Erythroblast (primary cell): Measurements from ENCODE around the gene SIGLEC7.

Source experiments
- DNase-seq, 2 experiments: peaks; one replicate each; lab custom pipeline; 2025; lab: John Stamatoyannopoulos, UW
- GATA1 ChIP-seq: IDR thresholded peaks from 2 replicates; pipeline ENCODE4 v1.6.1; 2011; ENCODE audit warnings: low read depth, mild to moderate bottlenecking, control low read depth, low read length, moderate library complexity
- POLR2A ChIP-seq: IDR thresholded peaks from 2 replicates; pipeline ENCODE4 v1.6.1; 2011; ENCODE audit warnings: mild to moderate bottlenecking, low read length

SIGLEC7 gene

DNA sequence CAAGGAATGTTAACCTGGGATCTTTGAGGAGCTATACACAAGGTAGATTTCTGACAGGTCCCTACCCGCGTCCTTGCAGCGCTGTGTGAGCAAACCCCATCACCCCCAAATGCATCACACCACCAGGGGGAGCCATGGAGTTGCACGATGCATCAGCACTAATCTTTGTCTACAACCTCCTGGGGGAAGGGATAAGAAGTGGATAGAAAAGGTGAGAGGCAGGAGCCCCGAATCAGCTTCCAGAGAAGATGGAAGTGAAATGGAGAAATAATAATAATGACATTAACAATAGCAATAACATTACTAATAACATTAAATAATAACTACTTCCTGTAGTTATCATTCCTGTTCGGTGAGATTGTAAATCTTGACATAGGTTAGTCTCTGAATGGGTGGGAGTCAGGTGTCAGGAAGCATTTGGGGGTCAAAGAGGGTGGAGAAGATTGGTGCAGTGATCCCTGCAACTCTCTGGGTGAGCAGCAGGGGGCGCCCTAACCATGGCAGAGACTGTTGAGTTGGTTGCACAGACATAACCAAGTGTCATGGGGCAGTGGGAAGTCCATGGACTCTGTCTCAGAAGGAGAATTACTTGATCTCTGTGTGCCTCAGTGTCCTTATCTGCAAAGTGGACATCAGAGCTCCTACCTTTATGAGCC is 16.5 kb downstream of the SIGLEC7 start:
- TF ChIP-seq GATA1 (no peak), POLR2A (no peak)
- DNase-seq = peak; percentile 74 to 87

DNA sequence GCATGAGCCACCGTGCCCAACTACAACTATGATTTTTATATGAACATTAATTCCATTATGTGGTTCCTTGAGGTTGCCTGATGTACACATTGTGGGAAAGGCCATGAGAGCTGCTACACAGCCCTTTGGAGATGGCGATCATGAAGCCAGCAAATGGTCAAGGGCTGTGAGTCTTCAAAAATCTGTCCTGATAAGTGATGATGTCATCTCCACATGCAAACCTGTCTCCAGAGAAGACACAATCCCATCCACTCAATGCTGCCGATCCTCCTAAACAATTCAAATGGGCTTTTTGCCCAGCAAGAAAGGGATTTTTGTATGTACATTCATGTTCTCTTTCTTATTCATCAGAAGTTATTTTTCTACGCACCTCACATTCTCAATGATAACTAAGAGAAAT is 17.6 kb downstream of the SIGLEC7 start:
- DNase-seq = no peak
- TF ChIP-seq POLR2A (no peak), GATA1 (no peak)

DNA sequence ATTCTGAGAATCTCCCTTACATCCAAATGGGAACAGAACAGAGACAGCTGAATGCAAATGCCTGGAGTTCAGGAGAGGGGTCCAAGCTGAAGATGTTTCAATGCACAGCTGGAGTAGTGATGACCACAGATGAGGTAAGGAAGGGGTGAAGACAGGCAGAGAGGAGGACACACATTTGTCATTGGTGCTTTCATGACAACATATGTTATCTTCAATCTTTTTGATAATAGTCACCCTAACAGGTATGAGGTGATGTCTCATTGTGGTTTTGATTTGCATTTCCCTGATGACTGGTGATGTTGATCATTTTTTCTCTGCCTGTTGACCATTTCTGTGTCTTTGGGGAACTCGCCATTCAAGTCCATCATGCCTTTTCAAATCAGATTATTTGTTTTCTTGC is 19.2 kb downstream of the SIGLEC7 start:
- no peak for DNase-seq
- TF ChIP-seq POLR2A (no peak), GATA1 (no peak)

GRCh38 chr19:51161867-51162496 is 19.9 kb downstream of the SIGLEC7 start:
- TF ChIP-seq POLR2A = no peak
- TF ChIP-seq GATA1 = no peak
- DNase-seq = no peak

GRCh38 chr19:51163257-51163656 is 21.2 kb downstream of the SIGLEC7 start:
- no peak for DNase-seq
- TF ChIP-seq POLR2A (no peak), GATA1 (no peak)

DNA sequence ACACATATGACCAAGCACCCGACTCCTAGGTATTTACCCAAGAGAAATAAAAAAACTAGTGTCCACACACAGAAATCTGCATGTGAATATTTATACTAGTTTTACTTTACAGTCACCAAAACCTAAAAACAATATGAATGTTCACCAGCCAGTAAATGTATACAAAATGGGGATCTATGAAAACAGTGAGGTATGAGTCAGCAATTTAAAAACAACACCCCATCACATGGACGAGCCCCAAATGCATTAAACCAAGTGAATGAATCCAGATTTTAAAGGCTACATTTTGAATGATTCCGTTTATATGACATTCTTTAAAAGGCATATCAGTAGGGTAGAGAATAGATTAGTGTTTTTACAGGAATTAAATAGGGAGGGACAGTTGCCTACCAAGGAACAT is 22.1 kb downstream of the SIGLEC7 start:
- TF ChIP-seq GATA1 (no peak), POLR2A (no peak)
- DNase-seq = no peak

- no peak for DNase-seq
- TF ChIP-seq GATA1 (no peak), POLR2A (no peak)
These were observed 24.9 kb downstream of the SIGLEC7 start for GRCh38 chr19:51166846-51167490.

DNA sequence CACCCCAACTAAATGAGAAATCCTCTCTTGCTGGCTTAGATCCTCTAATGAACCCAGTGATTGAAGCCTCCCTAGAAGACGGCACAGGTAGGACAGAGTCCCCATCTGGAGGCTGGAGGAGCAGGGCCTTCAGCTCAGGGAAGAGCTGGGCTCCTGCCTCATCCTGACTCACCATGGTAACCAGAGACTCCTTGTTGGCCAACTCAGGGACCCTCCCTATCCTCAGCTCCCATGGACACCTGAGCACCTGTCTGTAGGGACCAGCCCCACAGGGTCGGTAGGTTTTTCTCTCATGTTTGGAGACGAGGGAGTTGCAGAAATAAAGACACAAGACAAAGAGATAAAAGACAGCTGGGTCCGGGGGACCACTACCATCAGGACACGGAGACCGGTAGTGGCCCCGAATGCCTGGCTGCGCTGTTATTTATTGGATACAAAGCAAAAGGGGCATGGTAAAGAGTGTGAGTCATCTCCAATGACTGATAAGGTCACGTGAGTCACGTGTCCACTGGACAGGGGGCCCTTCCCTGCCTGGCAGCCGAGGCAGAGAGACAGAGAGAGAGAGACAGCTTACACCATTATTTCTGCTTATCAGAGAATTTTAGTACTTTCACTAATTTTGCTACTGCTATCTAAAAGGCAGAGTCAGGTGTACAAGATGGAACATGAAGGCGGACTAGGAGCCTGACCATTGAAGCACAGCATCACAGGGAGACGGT is 26.6 kb downstream of the SIGLEC7 start:
- DNase-seq = peak; percentile 31 to 53
- no peak for TF ChIP-seq POLR2A
- TF ChIP-seq GATA1 = no peak

- peak; percentile 65 to 80 for DNase-seq
These were observed 27.3 kb downstream of the SIGLEC7 start for GRCh38 chr19:51169283-51169918.

- no peak for TF ChIP-seq POLR2A
- TF ChIP-seq GATA1 = no peak
- no peak for DNase-seq
These were observed 30.1 kb downstream of the SIGLEC7 start for GRCh38 chr19:51172223-51172622.

DNA sequence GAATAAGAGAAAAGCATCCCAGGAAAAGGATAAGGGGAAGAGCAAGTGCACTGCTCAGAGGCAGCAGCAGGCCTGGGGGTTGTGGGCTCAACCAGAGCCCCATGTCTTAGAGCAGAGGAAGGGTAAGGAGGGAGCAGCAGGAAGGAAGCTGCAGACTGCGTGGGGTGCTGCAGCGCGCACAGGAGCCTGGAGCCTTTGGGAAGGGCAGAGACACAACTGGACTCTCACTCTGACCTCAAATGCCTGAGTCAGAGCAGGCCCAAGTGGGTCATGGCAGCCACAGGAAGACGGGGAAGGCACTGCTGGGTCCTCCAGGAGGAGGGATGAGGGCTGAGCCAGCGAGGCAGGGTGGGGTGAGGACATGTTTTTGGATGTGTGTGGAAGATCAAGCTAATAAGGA is 31.6 kb downstream of the SIGLEC7 start:
- no peak for TF ChIP-seq GATA1
- TF ChIP-seq POLR2A = no peak
- no peak for DNase-seq

DNA sequence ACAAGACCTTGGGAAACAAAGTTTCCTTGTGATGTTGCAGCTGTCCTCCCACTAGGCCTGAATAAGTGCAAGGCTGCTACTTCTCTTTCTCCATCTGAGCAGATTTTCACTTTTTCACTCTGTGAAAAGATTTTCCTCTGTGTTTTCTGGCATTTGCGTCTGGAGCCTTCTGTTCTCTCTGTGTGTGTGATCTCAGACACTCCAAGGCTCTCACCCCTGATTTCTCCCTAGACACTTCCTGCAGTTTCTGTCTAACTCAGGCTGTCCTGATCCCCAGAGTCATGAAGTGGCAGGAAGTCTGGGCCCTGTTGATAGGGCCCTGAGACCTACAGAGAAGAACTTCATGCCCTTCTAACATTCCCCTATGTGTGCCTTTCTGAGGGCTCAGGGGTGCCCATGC is 37.2 kb downstream of the SIGLEC7 start:
- no peak for DNase-seq
- no peak for TF ChIP-seq GATA1

GRCh38 chr19:51181377-51181912 is 39.3 kb downstream of the SIGLEC7 start:
- no peak for DNase-seq

More at GRCh38 chr19:51181377-51181912, 39.3 kb downstream of the SIGLEC7 start:
- no peak for TF ChIP-seq POLR2A
- no peak for TF ChIP-seq GATA1
